Renal cortex interstitium (tissue), 11 donors: Measurements from ENCODE around the gene CEMIP2. TPM values are rescaled to one million over a fixed set of nuclear protein-coding genes. Genes with fewer than 3 reads are reported as not detected.
"Not testable (repeated sequence)": the region's sequence is repeated elsewhere in the genome, so short reads cannot be mapped to it uniquely, and the experiment has no call there.

ENCODE experiments used
- DNase-seq, 11 donors: peaks; one replicate each; pipeline ENCODE4 v3.0.0-alpha.2; 2013; ENCODE audit warnings: low read depth in 9 of 11, low spot score in 4 of 11; ENCODE audit errors: extremely low read depth in 1 of 11
- polyA plus RNA-seq, 3 donors: library from polyadenylated mRNA; unstranded; fragments of 120-200 nt; gene quantifications; one replicate each; pipeline ENCODE4 v1.2.1, GENCODE V29; 2013; ENCODE audit not compliant: insufficient read length in 3 of 3

CEMIP2 gene
- polyA plus RNA-seq, 3 donors = 21.1 to 29.2 (median 26.8) TPM

DNA sequence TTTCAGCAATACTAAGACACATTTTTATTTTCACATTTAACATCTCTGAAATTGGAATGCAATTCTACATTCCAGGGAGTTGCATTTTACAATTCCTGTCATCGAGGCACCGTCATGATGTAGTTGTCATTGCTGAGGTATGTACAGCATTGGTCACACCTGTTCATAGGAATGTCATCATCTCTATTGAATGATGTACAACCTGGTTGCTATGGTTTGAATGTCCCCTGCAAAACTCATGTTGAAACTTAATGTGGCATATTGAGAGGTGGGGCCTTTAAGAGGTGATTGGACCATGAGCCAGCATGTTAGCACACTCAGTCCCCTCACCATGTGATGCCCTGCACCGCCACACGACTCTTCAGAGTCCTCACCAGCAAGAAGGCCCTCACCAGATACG is 103.1 kb downstream of the CEMIP2 start:
- no peak for DNase-seq

GRCh38 chr9:71664566-71664965 is 103.7 kb downstream of the CEMIP2 start:
- DNase-seq = no peak

DNA sequence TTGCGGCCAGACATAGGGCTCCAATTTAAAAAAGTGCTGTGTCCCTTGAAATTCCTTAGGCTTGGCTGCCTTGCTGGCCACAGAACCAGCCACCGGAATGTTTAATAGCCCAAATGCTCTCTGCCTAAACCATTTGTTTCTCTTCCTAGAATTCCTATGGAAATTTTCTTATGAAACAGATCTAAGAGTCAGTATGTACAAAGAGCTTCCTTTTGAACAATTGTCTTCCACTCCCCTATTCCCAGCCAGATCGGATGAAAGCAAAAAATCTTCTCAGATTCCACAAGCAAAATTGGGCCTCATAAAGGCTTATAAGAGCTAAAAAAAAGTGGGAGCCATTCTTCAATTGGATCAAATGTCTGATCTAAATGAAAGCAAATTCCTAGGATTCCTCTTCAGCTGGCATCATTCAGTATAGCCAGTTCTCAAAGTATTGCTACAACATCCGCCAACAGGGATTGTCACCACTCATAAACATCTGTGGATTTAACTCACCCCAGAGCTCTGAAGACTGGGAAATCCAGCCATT is 104.3 kb downstream of the CEMIP2 start:
- DNase-seq = no peak

DNA sequence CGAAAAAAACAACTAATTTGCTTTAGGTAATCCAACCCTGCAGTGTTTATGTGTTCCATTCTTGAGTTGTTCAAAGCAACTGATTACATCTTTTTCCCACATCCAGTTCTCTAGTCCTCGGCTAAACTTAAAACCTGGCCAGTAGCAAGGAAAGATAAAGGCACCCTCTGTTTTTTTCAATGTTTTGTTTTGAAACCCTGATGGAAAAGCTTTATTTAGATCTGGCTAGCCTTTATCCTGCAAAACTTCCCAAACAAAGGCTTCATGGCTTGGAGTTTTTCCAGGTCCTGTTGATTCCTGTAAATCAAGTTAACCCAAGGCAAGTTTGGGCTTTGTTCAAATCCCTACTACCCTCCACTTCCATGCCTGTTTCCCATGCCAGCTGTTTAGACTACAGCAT is 105.1 kb downstream of the CEMIP2 start:
- no peak for DNase-seq

- DNase-seq = no peak
These were observed 106.2 kb downstream of the CEMIP2 start for GRCh38 chr9:71662082-71662481.

- not testable (repeated sequence) for DNase-seq
These were observed 111.0 kb downstream of the CEMIP2 start for GRCh38 chr9:71657276-71657675.

DNA sequence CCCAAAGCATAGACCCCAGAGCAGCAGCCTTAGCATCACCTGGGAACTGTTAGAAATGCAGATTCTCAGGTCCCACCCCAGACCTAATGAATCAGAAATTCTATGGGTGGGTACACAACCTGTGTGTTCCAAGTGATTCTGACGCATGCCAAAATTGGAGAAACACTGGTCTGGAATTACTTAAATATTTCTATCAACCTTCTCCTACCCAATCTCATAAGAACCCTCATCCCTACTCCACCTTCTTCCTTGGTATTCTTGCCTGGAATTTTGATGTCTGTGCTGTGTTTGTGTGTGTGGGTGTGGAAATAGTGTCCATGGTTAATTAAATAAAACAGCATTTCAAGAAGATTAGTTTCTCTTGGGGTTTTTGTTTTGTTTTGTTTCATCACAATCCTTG is 111.8 kb downstream of the CEMIP2 start:
- no peak for DNase-seq

DNA sequence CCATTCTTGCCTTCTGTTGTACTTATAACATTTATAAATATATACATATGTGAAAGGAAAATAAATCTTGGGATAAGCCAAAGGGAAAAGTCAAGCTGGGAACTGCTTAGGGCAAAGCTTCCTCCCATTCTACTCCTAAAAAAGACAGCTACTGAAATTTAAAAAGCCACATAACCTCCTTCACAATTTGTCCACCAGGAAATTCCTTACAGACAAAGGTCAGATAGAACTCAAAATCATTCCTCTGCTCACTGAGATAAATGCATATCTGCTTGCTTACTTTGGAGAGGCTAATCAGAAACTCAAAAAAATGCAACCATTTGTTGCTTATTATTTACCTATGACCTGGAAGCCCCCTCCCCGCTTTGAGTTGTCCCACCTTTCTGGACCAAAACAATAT is 112.5 kb downstream of the CEMIP2 start:
- no peak for DNase-seq

DNA sequence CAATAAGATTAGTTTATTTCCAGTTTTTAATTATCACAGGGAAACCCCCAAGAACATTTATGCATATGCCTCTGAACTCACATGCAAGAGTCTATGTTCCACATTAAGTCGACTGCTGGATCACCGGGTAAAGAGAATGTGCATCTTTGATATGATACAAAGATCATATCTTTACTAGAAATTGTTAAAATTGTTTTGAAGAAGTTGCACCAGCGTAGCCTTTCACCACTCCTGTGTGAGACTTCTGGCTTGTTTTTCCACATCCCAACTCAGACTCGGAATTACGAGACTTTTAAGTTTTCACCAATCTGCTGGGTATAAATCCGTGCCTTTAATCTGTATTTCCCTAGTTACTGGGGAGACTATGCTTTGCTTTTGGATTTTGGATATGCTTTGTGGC is 113.2 kb downstream of the CEMIP2 start:
- DNase-seq = no peak

- DNase-seq = no peak
These were observed 115.8 kb downstream of the CEMIP2 start for GRCh38 chr9:71652480-71652879.

GRCh38 chr9:71648453-71648852 is 119.9 kb downstream of the CEMIP2 start:
- no peak for DNase-seq

DNA sequence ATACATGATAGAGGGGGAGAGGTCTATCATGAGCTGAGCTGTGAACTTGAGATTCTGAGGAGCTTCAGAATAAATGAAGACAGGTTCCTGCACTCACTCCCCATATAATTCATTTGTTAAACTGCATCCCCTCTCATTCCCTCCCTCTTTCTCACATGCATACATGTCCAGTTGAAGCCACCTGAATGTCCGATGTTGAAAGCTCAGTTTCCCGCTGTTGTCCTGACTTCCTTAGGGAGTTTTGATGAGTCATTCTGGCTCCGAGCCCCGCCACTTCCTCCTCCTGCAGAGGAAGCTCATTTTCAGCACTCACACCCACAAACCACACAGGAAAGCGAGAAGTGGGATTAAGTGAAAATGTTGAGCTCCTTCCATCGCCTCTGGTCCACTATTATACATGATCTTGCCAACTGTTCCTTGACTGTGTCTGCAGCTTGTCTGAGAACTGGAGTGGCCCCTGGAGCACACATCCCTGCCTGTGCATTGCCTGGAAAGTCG is 121.2 kb downstream of the CEMIP2 start:
- DNase-seq = peak in 1 of 11 donors; percentile 23

GRCh38 chr9:71646131-71646530 is 122.2 kb downstream of the CEMIP2 start:
- DNase-seq = no peak

- DNase-seq = no peak
These were observed 123.4 kb downstream of the CEMIP2 start for GRCh38 chr9:71644819-71645362.

DNA sequence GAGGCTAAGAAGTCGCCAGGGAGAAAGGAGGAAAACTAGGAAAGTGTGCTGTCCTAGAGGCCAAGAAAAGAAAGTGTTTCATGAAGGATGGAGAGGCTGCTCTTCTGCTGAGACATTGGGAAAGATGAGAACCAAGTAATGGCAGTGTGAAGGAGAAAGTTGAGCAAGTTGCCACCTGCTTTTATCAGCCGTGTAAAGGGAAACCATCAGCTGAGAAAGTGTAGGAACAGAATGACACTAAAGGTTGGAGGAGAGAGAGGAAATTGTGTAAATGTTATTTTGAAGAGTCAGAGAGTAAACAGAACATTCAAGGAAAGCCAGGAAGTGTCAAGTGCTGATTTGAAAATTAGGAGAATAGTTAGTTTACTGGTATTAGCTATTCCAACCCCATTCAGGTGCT is 125.0 kb downstream of the CEMIP2 start:
- no peak for DNase-seq

DNA sequence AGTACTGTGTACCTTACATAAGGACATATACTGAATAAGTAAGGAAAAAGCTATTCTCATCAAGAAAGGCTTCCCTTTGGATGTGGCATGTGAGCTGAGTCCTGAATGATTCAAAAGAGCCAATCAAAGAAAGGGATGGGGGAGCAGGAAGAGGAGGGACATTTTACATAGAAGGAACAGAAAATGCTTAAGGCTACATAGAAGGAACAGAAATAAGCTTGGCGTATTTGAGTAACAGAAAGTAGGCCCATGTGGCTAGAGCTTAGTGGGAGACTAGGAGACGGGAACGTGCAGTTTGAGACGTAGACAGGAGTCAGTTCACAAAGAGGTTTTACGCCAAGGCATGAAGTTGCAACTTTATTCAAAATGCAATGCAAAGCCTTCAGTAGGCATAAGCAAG is 126.3 kb downstream of the CEMIP2 start:
- DNase-seq = no peak

DNA sequence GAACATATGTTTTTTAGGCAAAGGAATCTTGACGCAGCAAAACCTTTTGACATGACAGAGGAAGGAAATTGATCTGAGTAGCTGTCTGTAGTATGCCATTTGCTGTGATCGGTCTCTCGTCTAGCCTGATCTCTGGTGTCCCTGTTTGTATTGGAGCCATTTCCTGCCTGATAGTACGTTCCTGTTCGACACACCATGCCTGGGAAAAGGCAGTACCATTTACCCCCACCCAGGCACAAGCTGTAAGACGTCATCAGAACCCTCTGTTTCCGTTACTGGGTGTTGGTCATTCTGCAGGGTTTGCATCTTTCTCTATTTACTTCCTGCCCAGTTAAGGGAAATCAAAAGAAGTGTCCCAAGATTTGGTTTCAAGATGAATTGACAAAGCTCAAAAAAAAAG is 129.7 kb downstream of the CEMIP2 start:
- DNase-seq = no peak

DNA sequence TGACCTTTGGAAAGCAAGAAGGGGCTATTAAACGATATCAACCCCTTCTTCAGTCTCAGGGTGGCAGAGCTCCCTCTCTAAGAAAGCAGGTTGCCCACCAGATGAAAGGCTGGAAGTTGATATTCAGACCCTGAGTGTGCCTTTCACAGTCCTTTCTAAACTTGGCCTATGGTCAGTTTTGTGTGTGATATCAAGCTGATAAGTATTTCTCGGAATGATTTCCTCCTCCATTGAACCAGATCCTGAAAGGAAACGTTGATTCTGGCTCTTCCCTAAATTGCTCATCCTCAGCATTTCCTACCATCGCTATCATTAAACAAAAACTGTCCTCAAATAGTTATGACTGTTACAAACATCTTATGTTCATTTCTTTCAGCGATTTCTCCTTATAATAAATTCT is 130.4 kb downstream of the CEMIP2 start:
- no peak for DNase-seq

GRCh38 chr9:71637375-71637774 is 130.9 kb downstream of the CEMIP2 start:
- DNase-seq = no peak

DNA sequence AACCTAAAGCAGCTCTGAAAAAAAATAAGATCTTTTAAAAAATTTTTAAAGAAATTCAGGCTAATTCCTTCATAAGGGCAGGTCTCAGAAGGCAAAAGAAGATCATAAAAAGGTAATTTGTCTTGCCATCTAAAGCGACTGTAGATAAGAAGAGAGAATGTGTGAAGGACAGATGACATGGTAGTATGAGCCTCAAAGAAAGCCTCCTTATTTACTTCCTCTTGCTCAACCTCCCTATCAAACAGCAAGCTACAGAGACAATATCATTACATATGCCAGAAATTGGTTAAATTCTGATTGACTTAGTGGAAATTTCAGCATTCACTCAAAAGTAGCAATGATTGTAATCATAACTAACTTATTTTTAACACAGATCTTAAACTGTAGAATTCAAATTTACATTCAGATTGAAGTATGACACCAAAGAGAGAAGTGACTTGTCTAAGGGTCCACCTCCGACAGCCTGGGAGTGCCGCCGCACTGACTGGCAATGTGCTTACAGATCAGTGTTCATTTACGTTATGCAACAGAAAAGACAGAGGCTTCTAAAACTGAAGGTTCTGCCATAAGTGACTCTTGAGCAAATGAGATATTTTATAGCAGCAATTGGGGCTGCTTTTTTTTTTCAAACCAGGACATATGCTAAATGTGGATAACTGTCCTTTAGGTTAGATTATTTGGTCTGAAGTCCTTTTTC is 132.0 kb downstream of the CEMIP2 start:
- no peak for DNase-seq

DNA sequence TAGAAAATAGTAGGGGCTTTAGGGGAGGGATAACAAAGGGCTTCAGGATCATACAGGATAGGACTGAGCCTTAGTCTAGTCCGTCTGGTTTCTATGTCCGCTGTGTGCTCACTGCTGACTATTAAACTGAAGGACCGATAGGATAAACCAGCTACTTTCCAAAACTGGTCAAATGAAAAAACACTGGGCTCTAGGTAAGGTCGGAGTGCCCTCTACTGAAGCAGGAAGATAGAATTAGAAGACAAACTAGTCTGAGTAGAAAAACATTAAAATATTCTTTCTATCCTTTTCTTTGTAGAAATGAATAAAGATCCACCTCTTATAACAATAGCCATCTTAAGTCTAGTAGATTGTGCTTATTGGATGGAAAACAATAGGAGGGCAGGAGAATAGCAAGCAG is 133.6 kb downstream of the CEMIP2 start:
- no peak for DNase-seq
